Measurements from ENCODE around the gene RHOJ. TPM values are rescaled to one million over a fixed set of nuclear protein-coding genes. Genes with fewer than 3 reads are reported as not detected.

RHOJ gene
- total RNA-seq = under 0.01 and 1.1 TPM in 2 replicates

GRCh38 chr14:63204407-63205043 lies at the start of gene RHOJ:
RHOJ (plus strand) TSS chr14:63204443; CDS start chr14:63204870, 427 bp downstream.

GRCh38 chr14:63318835-63319234 lies 114.6 kb downstream of the RHOJ start, which contains the start of gene GPHB5:
GPHB5 (minus strand) TSS chr14:63318935; CDS start chr14:63317849, 1,086 bp downstream.

Other genes starting within 250 kb of the RHOJ start
- not detected in 2 replicates for gene KCNH5, start 159.0 kb upstream of the RHOJ start, total RNA-seq
- gene GPHB5, start 114.5 kb downstream of the RHOJ start, total RNA-seq = not detected in 2 replicates